GM19452 (cell line): ENCODE data around the gene KCP.
"Not testable (repeated sequence)": the region's sequence is repeated elsewhere in the genome, so short reads cannot be mapped to it uniquely, and the experiment has no call there.

ENCODE experiments used
- ATAC-seq: cut with Tn5 transposase; IDR thresholded peaks from one replicate; pipeline ENCODE4 v1.9.1; 2021; ENCODE audit not compliant: unreplicated experiment

KCP gene

GRCh38 chr7:128910569-128910945 is at the start of gene KCP:
TSS of gene KCP (minus strand) at chr7:128910709. CDS start at chr7:128910676, 33 bp downstream.
- no peak for ATAC-seq

- no peak for ATAC-seq
Observed at GRCh38 chr7:128959296-128959695, 48.8 kb upstream of the KCP start.

GRCh38 chr7:128955981-128956380 is 45.5 kb upstream of the KCP start:
- ATAC-seq = no peak

GRCh38 chr7:128954830-128955802 is 44.6 kb upstream of the KCP start:
- peak; percentile 62 for ATAC-seq

GRCh38 chr7:128954150-128954549 is 43.6 kb upstream of the KCP start:
- no peak for ATAC-seq

DNA sequence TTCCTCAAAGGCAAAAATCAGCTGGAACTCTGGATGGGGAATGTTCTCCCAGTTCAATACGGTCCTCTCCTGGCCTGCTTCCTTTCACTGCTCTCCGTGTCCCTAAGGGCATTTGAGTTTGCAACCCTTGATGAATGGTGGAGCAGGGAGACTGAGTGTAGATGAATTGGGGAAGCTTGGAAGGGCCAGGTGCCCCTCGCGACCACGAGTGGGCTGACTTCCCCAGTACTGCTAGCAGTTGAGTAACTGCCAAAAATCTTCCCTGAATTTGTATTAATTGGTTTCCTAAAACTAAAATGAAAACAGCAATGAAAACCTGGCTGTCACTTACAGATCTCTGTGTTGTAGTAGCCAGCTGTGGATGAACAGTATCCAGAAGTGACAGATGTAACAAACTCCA is 40.8 kb upstream of the KCP start:
- ATAC-seq = no peak

- no peak for ATAC-seq
Observed at GRCh38 chr7:128948976-128949760, 38.7 kb upstream of the KCP start.

- ATAC-seq = no peak
Observed at GRCh38 chr7:128948312-128948973, 37.9 kb upstream of the KCP start.

- no peak for ATAC-seq
Observed at GRCh38 chr7:128947854-128948253, 37.3 kb upstream of the KCP start.

DNA sequence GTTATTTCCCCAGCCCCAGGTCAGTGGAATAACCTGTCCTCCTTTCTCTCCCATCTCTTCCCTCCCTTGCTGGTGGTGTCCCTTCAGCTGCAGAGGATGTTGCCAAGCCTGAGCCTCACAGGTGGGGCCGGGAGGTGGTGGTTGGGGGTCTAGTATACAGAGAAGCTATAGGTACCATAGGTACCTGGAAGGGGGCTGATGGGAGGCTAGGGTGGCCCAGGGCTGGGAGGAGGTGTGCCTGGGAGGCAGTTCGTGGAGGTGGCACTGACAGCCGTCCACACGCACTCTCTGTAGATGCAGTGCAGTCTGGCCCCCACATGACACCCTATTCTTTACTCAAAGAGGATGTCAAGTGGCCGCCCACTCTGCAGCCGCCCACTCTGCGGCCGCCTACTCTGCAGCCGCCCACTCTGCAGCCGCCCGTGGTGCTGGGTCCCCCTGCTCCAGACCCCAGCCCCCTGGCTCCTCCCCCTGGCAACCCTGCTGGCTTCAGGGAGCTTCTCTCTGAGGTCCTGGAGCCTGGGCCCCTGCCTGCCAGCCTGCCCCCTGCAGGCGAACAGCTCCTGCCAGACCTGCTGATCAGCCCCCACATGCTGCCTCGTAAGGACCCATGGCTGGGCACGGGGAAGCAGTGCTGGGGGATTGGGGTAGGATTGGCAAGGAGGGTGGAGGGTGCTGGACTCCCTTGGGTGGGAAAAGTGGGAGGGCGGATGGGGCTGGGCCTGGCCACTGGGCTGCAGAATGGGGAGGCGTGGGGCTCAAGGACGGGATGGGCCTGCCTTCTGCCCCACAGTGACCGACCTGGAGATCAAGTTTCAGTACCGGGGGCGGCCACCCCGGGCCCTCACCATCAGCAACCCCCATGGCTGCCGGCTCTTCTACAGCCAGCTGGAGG is 36.7 kb upstream of the KCP start:
- no peak for ATAC-seq

GRCh38 chr7:128945668-128946366 is 35.3 kb upstream of the KCP start:
- no peak for ATAC-seq

DNA sequence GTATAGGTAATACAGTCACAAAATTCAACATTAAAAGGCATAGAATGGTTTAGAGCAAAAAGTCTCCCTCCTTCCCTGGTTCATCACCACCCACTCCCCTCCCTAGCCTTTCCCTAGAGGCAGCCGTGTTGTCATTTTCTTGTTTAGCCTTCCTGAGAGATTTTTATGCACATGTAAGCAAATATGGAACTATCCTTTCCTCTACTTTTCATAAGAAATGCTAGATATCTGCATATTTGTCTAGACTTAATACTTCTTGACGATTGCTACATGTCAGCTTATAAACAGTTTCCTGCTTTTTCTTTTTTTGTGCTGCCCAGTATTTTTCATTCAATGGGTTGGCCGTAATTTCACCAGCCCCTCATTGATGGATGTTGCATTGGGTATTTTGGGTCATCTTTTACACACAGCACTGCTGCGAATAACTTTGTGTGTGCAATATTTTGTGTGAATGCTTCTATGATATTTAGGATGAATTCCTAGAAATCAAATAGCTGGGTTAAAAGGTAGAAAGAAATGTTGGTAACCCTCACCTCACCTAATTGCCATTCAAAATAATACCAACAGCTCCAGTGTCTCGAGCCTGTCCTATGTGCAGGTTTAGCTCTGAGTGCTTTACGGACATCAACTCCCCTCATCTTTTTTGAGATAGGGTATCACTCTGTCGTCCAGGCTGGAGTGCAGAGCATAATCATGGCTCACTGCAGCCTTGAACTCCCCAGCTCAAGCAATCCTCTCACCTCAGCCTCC is 34.2 kb upstream of the KCP start:
- no peak for ATAC-seq

- not testable (repeated sequence) for ATAC-seq
Observed at GRCh38 chr7:128943251-128943650, 32.7 kb upstream of the KCP start.

- ATAC-seq = no peak
Observed at GRCh38 chr7:128941946-128942526, 31.5 kb upstream of the KCP start.

DNA sequence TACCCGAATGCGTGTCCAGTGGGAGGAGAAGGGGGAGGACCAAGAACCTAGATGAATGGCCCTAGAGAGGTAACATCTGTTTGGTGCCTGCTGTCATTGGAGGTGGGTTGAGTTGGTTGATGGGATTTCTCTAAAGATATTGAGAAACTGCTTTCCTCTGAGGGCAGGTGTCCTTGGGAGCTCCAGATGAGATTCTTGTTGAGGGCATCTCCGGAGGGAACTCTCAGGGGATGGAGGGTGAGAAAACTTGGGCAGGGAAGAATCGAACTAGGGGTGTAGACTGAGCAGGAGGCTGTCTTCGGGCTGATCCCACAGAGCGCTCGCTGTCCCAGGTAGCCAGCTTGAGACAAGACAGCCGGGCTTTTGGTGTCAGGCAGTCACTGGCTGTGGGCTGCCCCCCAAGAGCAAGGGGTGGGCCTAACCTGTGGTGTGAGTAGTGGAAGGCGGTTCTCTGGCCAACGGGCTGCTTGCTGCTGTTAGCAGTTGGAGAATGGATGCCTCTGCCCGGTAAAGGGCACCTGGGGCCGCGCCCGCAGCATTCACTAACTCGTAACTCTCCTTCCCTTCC is 30.9 kb upstream of the KCP start:
- ATAC-seq = no peak

- peak; percentile 58 for ATAC-seq
Observed at GRCh38 chr7:128940494-128941322, 30.2 kb upstream of the KCP start.

DNA sequence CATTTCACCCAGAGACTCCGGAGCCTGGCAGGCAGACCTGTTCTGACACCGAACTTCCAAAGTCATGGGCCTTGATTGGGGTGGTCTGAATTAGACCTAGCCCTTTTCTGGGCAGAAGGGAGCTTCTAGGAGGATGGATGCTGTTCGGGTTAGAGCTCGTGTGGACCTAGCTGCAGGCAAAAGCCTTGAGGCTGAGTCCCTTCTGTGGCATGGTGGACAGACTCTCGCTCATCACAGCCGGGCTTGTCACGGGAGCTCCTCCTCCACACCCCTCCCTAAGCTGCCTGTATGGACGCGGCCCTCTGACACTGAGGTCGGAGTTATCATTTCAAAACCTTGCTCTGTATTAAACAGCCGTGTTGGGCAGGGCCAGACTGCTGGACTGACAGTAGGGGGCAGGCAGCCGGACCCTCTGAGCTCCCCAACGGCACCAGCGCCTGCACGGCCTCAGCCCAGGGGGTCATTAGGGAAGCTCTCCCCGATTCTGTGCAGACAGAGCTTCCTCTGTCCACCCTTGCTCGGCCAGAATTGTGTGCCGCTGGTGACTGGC is 29.4 kb upstream of the KCP start:
- ATAC-seq = peak; percentile 24
